ENCODE measurements around the gene IFNA17. TPM values are rescaled to one million over a fixed set of nuclear protein-coding genes. Genes with fewer than 3 reads are reported as not detected.

IFNA17 gene
- total RNA-seq (2021; ENCODE audit: unreplicated experiment) (not detected), Bru-seq, nascent RNA (not detected), BruChase-seq, experiment 1, labeled RNA remaining after a 6-hour chase (not detected), BruChase-seq, experiment 2, labeled RNA remaining after a 2-hour chase (not detected)
- not detected in 2 replicates for polyA plus RNA-seq (2012)
- long read RNA-seq = 0 reads

DNA sequence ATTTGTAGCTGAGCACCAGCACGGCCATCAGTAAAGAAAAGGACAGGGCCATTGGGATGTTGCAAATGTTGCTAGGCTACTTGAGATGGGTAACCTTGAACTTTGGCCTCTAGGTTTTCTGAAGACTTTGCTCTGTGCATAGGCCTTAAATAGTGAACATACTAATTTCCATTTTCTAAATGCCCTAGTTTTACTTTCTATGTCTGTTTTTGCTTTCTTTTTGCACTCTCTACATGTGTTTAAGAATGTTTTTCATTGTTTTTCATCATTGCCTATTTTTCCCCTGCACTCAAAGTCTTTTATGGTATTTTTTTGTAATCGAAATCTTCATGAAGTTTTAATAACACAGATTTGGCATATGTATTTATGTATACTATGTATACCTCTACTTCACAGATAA, at the start of gene IFNA17:
Gene IFNA17, minus strand, starts transcription at position 101 of the 400 bp plus-strand sequence. Its CDS starts 49 bp downstream, at position 52.
- Histone ChIP-seq H3K36me3 (ENCODE audit: control insufficient read depth in 1 of 2, insufficient read depth in 2 of 2, low read length in 2 of 2) (no peaks in the 10 kb centered on the region), H3K4me2 (ENCODE audit: low read length) (no peak within 1 kb of the TSS), H3K9ac (ENCODE audit: low read length) (no peak within 1 kb of the TSS), H3K4me1 (ENCODE audit: control insufficient read depth in 1 of 2, insufficient read depth in 2 of 2, low read length in 2 of 2) (no peaks in the 10 kb centered on the region), H3K9me2 (ENCODE audit: insufficient read depth) (no peaks in the 10 kb centered on the region), H3K79me2 (ENCODE audit: insufficient read depth, low read length) (no peaks in the 10 kb centered on the region), H3K4me3 (replicated peaks in 1 of 2; ENCODE audit: low read depth in 1 of 2, low read length in 2 of 2) (no peak within 1 kb of the TSS), H2AFZ (ENCODE audit: low read depth, low read length, poor library complexity, severe bottlenecking) (no peak within 1 kb of the TSS), H3K27me3 (ENCODE audit: insufficient read depth, low read length) (no peaks in the 10 kb centered on the region), H3K27ac (ENCODE audit: low read depth, low read length) (no peak within 1 kb of the TSS), H3K9me3 (ENCODE audit: control insufficient read depth in 1 of 2, insufficient read depth in 1 of 2, low read depth in 1 of 2, low read length in 2 of 2) (no peaks in the 10 kb centered on the region), H4K20me1 (ENCODE audit: insufficient read depth) (no peaks in the 10 kb centered on the region)
- intact Hi-C loops (cut with micrococcal nuclease) = no loop called here
- no peak for DNase-seq (ENCODE audit: low read depth, low spot score)
- TF ChIP-seq, protein P1, sequence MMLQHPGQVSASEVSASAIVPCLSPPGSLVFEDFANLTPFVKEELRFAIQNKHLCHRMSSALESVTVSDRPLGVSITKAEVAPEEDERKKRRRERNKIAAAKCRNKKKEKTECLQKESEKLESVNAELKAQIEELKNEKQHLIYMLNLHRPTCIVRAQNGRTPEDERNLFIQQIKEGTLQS (IDR thresholded peaks at IDR 0.05) = no peak
- TF ChIP-seq POLR2AphosphoS5 (IDR thresholded peaks at IDR 0.05; ENCODE audit: low read depth, low read length) (no peak), ELF1 (IDR thresholded peaks at IDR 0.05; ENCODE audit: borderline replicate concordance, low read depth) (no peak), ZNF274 (IDR thresholded peaks at IDR 0.05; ENCODE audit: low read depth, low read length) (no peak), SIN3A (IDR thresholded peaks at IDR 0.05; ENCODE audit: low read depth) (no peak), EGR1 (IDR thresholded peaks at IDR 0.05; ENCODE audit: low read depth) (no peak), CBX3 (IDR thresholded peaks at IDR 0.05; ENCODE audit: low read depth) (no peak)
- TF ChIP-seq, protein P2, sequence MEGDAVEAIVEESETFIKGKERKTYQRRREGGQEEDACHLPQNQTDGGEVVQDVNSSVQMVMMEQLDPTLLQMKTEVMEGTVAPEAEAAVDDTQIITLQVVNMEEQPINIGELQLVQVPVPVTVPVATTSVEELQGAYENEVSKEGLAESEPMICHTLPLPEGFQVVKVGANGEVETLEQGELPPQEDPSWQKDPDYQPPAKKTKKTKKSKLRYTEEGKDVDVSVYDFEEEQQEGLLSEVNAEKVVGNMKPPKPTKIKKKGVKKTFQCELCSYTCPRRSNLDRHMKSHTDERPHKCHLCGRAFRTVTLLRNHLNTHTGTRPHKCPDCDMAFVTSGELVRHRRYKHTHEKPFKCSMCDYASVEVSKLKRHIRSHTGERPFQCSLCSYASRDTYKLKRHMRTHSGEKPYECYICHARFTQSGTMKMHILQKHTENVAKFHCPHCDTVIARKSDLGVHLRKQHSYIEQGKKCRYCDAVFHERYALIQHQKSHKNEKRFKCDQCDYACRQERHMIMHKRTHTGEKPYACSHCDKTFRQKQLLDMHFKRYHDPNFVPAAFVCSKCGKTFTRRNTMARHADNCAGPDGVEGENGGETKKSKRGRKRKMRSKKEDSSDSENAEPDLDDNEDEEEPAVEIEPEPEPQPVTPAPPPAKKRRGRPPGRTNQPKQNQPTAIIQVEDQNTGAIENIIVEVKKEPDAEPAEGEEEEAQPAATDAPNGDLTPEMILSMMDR (IDR thresholded peaks at IDR 0.05 in 2 of 3, conservative IDR thresholded peaks at IDR 0.05 in 1 of 3; ENCODE audit: borderline replicate concordance in 1 of 3, insufficient read depth in 1 of 3, low read depth in 2 of 3, low read length in 2 of 3) = no peak
- no TSS peak for BruUV-seq (replicated peaks)
- ATAC-seq = no peak
- RAD21 ChIA-PET (ENCODE audit: low non-redundant PET in 1 of 2, low total read pairs in 2 of 2, uncharacterized antibody in 2 of 2, unreplicated experiment in 2 of 2) = no interaction called here
- CTCF ChIA-PET = interaction anchor here (2.2 kb wide), 1 partner anchor 25 kb away, joined by 6 read pairs; no protein-coding TSS in a partner anchor
- POLR2A ChIA-PET = no interaction called here
